Forelimb muscle (tissue), 1 donor: ENCODE results near the gene SEMA3D. TPM values are rescaled to one million over a fixed set of nuclear protein-coding genes. Genes with fewer than 3 reads are reported as not detected.

Experiments used
- DNase-seq: peaks from one replicate; pipeline ENCODE4 v3.0.0-alpha.2; 2013; ENCODE audit warnings: low read depth
- polyA plus RNA-seq: library from polyadenylated mRNA; unstranded; fragments of 120-200 nt; gene quantifications from one replicate; pipeline ENCODE4 v1.2.1, GENCODE V29; 2013; ENCODE audit not compliant: insufficient read length

Gene SEMA3D
- polyA plus RNA-seq, 1 donor = 11.0 TPM

DNA sequence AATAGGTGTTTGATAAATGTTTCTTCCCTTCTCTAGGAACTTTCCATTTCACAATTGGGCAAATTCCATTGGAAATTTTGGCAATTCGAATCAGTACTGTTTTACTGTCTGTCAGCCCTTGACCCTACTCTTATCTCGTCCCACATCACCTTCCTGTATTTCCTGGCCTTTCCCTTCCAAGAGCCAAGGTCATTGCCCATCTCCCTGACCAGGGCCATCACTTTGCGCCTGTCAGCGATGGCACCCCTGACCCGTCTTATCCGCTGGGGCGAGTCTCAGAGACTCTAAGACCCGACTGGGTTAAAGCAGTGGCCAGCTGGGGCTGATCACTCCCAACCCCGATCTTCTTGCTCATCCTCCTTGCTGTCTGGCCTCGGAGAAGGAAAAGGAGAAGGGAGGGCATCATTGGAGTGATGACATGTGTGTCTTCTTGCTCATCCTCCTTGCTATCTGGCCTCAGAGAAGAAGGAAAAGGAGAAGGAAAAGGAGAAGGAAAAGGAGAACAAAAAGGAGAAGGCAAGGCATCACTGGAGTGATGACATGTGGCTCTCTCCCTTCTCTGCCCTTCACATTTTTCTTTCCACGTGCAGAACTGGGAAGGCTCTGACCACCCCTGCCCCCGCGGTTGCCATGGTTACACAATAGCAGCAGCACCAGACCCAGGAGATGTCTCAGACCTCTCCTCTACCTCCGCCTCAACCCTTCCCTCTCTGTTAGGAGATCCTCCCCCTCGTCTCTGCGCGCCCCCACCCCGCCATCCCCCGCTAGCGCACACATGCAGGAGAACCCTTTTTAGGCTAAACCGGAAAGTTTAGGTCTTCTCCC lies 2.0 kb downstream of the SEMA3D start:
- DNase-seq = no peak

- DNase-seq = no peak
Observed at GRCh38 chr7:85183296-85183695, 3.6 kb downstream of the SEMA3D start.

- DNase-seq = no peak
Observed at GRCh38 chr7:85178531-85179298, 8.1 kb downstream of the SEMA3D start.

GRCh38 chr7:85177316-85177715 lies 9.5 kb downstream of the SEMA3D start:
- no peak for DNase-seq

- no peak for DNase-seq
Observed at GRCh38 chr7:85176197-85176596, 10.7 kb downstream of the SEMA3D start.

- DNase-seq = no peak
Observed at GRCh38 chr7:85175217-85175616, 11.6 kb downstream of the SEMA3D start.

DNA sequence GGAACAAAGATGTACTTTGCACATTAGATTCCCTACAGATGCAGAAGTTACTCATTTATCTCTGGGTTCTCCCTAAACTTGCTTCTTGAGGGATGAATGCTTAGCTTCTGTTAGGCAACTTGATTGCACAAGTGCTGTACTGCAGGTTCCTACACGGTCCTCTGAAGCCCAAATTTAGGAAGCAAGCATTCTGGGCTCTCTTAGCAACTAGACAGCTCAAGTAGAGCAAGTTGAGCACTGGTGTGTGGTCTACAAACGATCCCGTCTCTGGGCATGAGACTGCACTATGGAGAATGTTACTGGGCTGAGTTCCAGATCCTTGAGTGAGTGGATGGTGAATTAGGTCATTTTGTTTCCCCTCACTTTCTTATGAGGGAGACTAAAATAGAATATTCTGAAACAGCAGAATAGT lies 14.3 kb downstream of the SEMA3D start:
- DNase-seq = no peak

DNA sequence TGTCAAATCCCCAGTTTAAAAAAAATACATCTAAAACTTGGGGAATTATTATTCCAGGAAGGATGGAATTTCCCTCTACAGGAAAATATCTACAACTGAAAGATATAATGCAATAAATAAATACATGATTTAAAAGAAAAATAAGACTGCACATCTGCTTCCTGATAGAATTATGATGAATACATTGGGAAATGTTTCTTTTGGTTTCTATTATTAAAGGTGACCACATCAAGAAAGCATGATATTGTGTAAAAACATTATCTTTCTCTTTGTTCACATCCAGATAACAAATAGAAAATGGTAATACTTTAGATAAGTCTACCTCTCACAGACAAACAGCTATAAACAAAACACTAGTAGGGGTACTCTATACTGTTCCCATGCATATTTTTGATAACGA lies 19.2 kb downstream of the SEMA3D start:
- DNase-seq = no peak

DNA sequence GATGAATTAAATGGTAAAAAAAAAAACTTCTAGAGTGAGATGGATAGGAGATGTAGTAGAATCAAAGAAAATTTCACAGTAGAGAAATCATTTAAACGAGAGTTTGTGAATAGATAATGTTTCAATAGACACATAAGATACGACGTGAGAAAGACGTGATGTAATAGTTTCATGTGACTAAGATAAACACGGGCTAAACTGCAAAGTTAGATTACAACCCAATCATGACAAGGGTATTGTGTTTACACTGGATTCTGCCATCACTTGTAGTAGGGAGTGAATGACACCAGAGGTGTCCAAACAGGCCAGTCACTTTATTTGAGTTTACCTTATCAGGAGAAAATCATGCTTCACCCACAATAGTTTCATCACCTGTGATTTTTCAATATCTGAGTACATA lies 21.6 kb downstream of the SEMA3D start:
- no peak for DNase-seq

DNA sequence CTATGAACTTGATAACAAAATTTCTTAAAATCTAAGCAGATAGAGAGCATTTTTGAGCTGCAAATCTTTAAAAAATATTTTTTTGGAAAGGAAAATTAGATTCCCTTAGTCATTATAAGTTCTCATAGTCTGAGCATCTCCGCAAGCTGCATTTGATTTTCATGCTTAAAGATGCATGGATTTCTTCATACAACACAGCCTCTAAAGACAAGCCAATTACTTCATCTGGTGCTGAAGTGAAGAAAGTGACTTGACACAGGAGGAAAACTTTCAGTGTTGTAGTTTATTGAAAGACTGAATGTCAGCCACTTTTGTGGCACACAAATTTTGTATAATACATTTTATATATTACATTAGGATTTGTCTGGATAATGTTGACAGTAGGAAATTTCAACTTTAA lies 22.5 kb downstream of the SEMA3D start:
- no peak for DNase-seq

- no peak for DNase-seq
Observed at GRCh38 chr7:85162721-85163120, 24.1 kb downstream of the SEMA3D start.

- no peak for DNase-seq
Observed at GRCh38 chr7:85160223-85160622, 26.6 kb downstream of the SEMA3D start.

DNA sequence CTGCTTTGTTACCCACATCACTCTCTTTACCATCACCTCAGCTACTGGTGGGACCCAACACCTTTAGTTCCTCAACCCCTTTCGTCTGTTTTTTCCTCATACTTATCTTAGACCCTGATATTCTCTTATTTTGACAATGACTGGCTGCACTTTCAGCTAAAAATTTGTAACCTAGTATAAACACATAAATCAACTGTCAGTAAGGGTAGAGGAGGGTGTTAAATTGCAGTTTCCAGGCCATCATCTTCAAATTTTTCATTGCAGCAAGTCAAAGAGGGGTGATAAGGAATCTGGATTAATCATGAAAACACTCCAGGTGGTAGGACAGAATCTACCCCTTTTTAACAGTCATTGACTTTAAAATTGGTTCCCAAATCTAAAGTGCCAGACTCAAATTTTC lies 27.9 kb downstream of the SEMA3D start:
- DNase-seq = no peak

DNA sequence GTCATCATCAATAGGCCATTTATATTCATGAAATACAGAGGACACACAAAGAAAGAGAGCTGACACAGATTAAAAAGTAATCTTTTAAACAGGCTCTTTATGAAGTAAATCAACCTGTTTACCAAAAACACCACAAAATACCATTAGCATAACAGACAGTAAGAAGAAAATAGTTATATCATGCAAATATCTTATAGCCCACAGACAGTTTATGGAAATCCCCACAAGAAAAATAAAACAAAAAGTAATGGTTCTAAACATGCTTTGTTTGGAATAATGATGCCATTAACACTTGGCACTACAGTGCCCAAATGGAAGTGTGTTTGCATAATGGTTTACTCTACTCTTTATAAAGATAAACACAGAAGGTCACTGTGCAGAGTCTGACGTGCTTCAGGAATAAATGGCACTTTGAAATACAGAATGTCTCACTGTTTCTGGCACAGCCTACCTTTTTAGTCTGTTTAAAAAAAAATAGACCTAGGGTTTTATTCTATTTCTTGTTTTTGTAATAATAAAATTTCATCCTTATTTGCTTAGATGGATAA lies 30.1 kb downstream of the SEMA3D start:
- DNase-seq = no peak

DNA sequence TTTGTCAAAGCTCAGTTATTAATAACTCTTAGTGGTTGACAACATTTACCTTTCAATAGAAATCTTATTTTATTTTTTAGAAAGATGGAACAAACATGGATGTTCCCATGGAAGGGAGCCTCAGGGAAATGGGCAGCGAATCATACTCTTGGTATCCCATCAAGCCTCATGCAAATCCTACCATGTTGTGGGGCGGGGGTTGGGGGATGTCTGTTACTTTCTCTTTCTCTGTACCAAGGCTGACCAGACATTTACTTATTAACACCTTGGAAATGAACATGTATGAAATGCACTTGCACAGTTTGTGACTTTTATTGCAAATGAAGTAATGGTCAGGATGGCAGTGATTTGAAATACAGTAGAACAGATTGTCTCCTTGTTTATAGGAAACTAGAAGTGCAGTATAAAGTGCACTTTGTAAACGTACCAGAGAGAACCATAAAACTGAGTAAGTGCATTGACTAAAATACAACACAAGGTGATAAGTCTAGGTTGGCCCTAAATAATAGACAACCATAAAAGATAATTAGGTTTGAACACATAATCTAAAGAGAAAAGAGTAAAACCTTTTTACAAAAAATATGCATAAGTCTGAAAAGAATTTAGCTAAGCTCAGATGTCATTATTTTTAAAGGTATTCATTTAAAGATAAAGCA lies 32.4 kb downstream of the SEMA3D start:
- DNase-seq = no peak

- no peak for DNase-seq
Observed at GRCh38 chr7:85153715-85154114, 33.1 kb downstream of the SEMA3D start.

GRCh38 chr7:85150624-85151023 lies 36.2 kb downstream of the SEMA3D start:
- DNase-seq = no peak

GRCh38 chr7:85144771-85145170 lies 42.1 kb downstream of the SEMA3D start:
- no peak for DNase-seq

- DNase-seq = no peak
Observed at GRCh38 chr7:85135977-85136376, 50.9 kb downstream of the SEMA3D start.

DNA sequence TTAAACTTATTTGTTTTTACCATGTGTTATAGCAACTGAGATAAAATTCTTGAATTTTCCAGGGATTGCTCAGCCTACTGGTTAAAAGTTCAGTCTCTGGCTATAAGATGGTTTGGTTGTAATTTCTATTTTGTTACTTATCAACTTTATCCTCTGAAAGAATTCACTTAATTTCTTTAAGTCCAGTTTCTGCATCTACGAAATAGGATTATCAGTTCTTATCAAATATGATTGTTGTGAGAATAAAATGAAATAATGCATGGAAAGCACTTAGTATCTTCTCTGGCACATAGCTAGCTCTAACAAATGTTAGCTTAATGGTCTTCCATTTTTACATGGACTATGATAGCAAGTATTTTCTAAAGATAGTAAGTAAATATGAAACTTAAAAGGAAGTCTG lies 53.3 kb downstream of the SEMA3D start:
- DNase-seq = no peak

GRCh38 chr7:85133006-85133405 lies 53.9 kb downstream of the SEMA3D start:
- DNase-seq = no peak

GRCh38 chr7:85130702-85131101 lies 56.2 kb downstream of the SEMA3D start:
- no peak for DNase-seq
